HFF-Myc (cell line): ENCODE results near the gene ATP11A.

ENCODE experiments used
- DNase-seq: peaks from one replicate; pipeline ENCODE4 v3.0.0-alpha.2; 2011; ENCODE audit warnings: low read depth; ENCODE audit errors: extremely low read depth
- H3K4me3 ChIP-seq: replicated peaks from 2 replicates; pipeline ENCODE4 v1.5.1; 2011; ENCODE audit warnings: low read depth, mild to moderate bottlenecking, control low read depth, low read length
- TF ChIP-seq, protein P1 (sequence below): IDR thresholded peaks from 2 replicates; pipeline ENCODE4 v1.5.1; 2012; ENCODE audit warnings: mild to moderate bottlenecking, low read depth, low read length, control low read depth; ENCODE audit errors: missing control alignments

Gene ATP11A

DNA sequence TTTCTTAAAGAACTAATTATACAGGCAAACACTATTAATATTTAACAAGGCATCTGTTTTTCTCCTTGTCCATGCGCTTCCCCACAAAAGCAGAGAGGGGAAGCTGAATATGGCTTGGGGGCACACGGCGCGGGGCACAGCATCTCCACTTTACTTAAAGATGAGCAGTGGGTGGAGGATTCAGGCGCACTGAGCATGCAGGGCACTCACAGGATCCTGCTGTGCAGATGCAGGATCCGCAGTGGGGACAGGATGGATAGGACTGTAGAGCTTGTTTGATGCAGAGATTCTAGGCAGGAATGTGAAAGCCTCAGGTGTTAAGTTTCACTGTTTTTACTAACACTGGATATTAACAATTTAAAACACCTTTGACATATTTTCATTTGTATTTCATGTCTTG, 43.3 kb downstream of the ATP11A start:
- no peak for DNase-seq
- H3K4me3 ChIP-seq: no peak overlapping the region
- TF ChIP-seq, protein P1, sequence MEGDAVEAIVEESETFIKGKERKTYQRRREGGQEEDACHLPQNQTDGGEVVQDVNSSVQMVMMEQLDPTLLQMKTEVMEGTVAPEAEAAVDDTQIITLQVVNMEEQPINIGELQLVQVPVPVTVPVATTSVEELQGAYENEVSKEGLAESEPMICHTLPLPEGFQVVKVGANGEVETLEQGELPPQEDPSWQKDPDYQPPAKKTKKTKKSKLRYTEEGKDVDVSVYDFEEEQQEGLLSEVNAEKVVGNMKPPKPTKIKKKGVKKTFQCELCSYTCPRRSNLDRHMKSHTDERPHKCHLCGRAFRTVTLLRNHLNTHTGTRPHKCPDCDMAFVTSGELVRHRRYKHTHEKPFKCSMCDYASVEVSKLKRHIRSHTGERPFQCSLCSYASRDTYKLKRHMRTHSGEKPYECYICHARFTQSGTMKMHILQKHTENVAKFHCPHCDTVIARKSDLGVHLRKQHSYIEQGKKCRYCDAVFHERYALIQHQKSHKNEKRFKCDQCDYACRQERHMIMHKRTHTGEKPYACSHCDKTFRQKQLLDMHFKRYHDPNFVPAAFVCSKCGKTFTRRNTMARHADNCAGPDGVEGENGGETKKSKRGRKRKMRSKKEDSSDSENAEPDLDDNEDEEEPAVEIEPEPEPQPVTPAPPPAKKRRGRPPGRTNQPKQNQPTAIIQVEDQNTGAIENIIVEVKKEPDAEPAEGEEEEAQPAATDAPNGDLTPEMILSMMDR: no peak

DNA sequence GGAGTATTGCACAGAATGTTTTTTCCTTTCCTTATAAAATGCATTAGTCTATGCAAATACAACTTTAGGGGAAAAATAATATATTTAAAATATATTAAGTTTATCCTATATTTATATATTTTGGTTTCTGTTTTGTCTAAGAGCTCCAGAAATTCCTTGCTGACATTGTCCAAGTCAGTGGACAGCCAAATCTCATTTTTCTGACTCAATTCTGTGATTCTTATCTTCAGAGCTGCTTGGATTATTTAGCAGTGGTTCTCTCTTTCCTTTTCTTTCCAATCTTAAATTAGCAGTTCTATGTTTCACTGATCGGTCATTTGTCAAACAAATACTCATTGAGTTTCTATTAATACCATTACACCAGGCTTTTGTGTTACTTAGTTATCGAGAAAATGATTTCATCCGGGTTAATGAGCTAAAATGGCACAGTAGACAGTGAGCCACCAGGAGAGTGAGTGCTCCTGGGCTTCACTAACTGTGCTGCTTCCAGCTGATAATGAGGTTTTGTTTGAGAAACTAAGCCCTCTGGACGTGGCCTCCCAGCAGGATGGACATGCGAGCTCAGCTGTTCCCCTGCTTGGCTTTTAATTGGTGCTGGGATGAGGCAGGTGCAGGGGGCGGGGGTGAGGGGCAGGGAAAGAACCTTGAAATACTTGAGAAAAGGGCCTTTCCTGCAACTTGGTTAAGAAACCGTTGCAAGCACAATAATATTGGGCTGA, 44.0 kb downstream of the ATP11A start:
- TF ChIP-seq, protein P1: no peak
- no peak overlapping the region for H3K4me3 ChIP-seq
- no peak for DNase-seq

DNA sequence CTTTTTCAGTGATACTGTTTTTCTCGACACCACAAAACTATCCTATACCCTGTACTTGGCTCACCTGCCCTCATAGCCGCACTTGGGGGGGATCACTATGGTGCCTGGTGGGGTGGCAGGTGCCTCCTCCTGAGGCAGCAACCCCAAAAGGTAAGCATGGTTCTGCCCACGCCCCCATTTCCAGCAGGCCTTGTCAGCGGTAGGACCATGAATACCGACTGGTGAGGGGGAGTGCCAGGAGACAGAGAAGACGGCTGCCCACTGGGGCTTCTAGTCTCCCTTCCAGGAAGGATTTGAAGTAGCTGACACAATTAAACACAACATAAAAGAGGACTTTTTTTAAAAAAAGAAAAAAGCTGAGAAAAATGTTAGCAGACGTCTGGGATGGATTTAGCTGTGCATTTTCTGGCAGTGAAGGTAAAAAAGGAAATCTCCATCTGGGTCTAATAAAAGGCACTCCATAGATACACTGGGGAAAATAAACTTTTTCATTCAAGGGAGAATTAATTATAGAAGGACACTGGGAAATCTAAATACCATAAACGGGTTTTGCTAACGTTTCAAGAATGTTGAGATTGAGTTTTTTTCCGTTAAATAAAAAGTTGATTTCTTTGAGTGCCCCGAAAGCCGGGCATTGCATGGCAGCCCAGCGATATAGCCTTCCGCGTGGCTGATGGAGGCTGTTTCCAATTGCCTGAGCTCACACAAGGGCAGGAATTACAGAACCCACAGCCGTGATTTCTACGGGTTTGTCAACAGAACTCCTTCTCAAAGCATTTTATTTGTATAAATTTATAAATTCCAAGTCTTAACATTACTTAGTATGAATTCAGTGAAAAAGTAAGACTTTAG, 45.1 kb downstream of the ATP11A start:
- peak; percentile 21 for DNase-seq
- H3K4me3 ChIP-seq: no peak overlapping the region
- TF ChIP-seq, protein P1: no peak

DNA sequence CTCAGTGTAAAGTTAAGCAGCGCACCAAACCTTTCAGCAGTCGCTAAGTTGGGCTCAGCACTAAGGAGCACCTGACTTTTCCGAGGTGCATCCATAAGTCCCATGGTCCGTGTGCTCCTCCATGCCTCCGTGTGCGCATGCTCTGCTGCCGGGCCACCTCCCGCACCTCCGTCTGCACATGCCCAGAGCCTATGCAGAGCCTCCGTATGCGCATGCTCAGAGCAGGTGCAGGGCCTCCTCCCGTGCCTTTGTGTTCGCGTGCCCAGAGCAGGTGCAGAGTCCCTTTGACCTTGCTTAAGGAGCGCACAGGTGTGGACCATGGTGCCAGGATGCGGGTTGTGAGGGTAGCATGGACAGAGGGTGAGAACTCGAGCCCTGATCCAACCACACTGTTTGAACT, 46.0 kb downstream of the ATP11A start:
- DNase-seq: no peak
- TF ChIP-seq, protein P1: no peak
- no peak overlapping the region for H3K4me3 ChIP-seq

DNA sequence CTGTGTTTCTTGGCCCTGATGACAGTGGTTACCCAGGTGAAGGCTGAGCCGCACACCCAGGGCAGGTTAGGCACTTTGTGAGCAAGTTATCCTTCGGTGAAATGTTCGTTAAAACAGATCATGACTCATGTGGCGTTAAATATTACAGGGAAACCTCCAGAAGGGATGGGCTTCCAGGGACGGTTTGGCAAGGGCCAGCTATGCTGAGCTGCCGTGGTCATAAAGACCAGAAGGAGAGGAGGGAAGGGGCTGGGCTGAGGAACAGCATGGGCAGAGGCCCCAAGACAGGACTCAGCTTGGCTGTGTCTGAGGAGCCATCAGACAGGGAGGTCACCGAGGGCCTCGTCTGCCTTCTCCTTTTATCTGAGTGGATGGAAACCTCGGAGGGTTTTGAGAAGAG, 47.5 kb downstream of the ATP11A start:
- H3K4me3 ChIP-seq: no peak overlapping the region
- no peak for DNase-seq
- TF ChIP-seq, protein P1: no peak

DNA sequence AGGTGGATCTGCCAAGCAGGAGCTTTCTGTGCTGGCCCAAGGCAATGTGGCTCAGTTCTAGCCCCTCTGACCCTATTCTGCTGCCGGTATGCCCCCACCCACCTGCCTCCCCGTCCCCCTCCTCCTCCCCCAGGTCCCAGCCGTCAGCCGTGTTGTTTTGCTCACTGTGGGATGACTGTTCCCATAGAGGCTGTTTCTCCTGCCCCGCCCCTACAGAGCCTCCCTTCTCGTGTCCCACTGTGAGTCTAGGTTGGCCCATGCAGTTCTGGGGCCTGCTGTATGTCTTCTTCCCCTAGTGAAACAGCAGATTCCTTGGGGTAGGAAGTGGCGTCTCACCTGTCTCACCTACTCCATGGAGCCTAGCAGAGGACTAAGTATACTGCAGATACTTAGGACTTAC, 48.8 kb downstream of the ATP11A start:
- TF ChIP-seq, protein P1: no peak
- no peak for DNase-seq
- H3K4me3 ChIP-seq: no peak overlapping the region
